Measurements from ENCODE around the gene KIAA0825.

Gene KIAA0825

GRCh38 chr5:94285984-94286383 lies 332.4 kb downstream of the KIAA0825 start:
- TF ChIP-seq, protein P1, sequence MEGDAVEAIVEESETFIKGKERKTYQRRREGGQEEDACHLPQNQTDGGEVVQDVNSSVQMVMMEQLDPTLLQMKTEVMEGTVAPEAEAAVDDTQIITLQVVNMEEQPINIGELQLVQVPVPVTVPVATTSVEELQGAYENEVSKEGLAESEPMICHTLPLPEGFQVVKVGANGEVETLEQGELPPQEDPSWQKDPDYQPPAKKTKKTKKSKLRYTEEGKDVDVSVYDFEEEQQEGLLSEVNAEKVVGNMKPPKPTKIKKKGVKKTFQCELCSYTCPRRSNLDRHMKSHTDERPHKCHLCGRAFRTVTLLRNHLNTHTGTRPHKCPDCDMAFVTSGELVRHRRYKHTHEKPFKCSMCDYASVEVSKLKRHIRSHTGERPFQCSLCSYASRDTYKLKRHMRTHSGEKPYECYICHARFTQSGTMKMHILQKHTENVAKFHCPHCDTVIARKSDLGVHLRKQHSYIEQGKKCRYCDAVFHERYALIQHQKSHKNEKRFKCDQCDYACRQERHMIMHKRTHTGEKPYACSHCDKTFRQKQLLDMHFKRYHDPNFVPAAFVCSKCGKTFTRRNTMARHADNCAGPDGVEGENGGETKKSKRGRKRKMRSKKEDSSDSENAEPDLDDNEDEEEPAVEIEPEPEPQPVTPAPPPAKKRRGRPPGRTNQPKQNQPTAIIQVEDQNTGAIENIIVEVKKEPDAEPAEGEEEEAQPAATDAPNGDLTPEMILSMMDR (IDR thresholded peaks at IDR 0.05): no peak

DNA sequence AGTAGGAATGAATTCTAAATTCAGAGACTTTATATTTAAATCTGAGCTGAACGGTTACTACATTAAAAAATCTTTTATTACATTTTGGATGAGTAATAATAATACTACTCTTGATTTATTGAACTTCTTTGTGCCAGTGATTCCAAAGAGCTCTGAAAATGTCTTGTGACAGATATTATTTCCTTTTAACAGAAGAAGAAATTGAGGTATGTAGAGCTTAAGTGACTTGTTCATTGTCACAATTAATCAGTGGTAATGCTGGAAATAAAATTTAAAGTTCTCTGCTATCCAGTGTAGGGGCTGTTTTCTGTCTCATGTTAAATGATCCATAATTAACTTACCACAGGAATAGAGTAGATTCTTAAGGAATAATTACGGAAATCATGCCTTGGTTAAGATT lies 335.3 kb downstream of the KIAA0825 start:
- TF ChIP-seq, protein P1 (IDR thresholded peaks at IDR 0.05): no peak

- TF ChIP-seq, protein P1 (IDR thresholded peaks at IDR 0.05): no peak
These were observed 337.1 kb downstream of the KIAA0825 start for GRCh38 chr5:94281236-94281801.

GRCh38 chr5:94276751-94277150 lies 341.7 kb downstream of the KIAA0825 start:
- TF ChIP-seq, protein P1 (IDR thresholded peaks at IDR 0.05): no peak

DNA sequence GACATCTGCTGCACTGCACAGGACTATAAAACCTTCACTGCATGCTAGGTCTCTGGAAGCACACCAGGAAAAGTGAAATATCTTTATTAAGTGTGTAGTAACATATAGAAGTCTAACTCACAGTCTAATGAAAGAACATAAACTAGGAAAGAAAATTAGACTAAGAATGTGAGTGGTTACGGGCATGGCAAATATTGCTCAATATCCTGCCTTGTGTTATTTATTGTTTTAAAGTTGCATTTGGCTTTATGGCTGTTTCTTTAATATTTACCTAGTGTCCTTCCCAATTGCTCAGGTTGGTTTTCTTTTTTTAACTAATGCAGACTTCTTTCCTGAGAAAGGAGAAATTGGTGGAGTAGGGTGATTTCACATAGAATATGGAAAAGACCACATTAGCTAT lies 342.4 kb downstream of the KIAA0825 start:
- TF ChIP-seq, protein P1 (IDR thresholded peaks at IDR 0.05): no peak

DNA sequence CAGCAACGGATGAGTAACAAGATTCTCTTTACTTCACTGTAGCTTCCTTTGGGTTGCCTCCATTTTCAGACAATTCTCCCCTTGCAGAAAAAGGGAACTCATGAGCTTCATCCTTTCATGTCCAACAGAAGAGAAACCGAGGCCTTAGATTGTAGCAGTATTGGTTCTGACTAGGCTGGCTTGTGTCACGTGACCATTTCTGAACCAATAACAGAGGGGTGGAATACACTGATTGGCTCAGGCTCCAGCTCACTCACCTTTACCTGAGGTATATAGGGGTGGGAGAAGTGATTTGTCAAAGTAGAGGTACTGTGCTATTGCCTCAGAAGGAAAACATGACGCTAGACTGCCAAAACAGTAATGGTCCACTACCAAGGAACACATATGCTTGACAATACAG lies 343.7 kb downstream of the KIAA0825 start:
- TF ChIP-seq, protein P1 (IDR thresholded peaks at IDR 0.05): no peak

DNA sequence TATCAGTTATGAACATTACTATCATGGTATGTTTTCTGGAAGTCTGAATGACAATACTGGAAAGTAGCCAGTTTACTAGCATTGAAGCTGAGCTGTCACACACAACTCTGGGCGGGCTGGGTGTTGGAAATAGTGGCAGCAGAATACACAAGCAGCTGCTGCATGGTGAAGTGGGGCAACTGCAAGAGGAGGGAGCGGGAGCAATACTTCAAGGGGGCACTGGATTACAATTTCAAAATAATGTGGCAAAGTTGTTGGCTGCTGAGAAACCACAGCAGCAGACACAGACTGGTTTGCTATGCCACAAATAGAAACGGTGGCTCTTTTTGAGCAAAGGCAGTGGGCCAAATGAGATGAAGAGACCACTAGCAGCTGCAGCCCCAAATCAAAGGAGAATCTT lies 350.2 kb downstream of the KIAA0825 start:
- TF ChIP-seq, protein P1 (IDR thresholded peaks at IDR 0.05): no peak

GRCh38 chr5:94267350-94267899 lies 351.0 kb downstream of the KIAA0825 start:
- TF ChIP-seq, protein P1 (IDR thresholded peaks at IDR 0.05): no peak
